GM12873 (cell line): Measurements from ENCODE around the gene TRMT2A.

ENCODE experiments used
- CTCF ChIP-seq: IDR thresholded peaks from 2 replicates; pipeline ENCODE4 v1.5.1; 2012; ENCODE audit warnings: low read depth, mild to moderate bottlenecking, moderate library complexity, low read length, control low read depth; ENCODE audit not compliant: insufficient read depth; ENCODE audit errors: missing control alignments

Gene TRMT2A

GRCh38 chr22:20158391-20159036 lies 41.5 kb upstream of the TRMT2A start:
- TF ChIP-seq CTCF = no peak

- TF ChIP-seq CTCF = no peak
Measured at GRCh38 chr22:20157430-20158183, 40.6 kb upstream of the TRMT2A start.

GRCh38 chr22:20156611-20157429 lies 39.8 kb upstream of the TRMT2A start:
- peak; percentile 98 for TF ChIP-seq CTCF

- no peak for TF ChIP-seq CTCF
Measured at GRCh38 chr22:20156042-20156389, 39.0 kb upstream of the TRMT2A start.

GRCh38 chr22:20155330-20156041 lies 38.5 kb upstream of the TRMT2A start:
- TF ChIP-seq CTCF = no peak

- TF ChIP-seq CTCF = peak; percentile 23
Measured at GRCh38 chr22:20154602-20155187, 37.7 kb upstream of the TRMT2A start.
